Mucosa of gallbladder (tissue), 1 donor: ENCODE measurements around the gene ADK. TPM values are rescaled to one million over a fixed set of nuclear protein-coding genes. Genes with fewer than 3 reads are reported as not detected.
"Not testable (repeated sequence)": the region's sequence is repeated elsewhere in the genome, so short reads cannot be mapped to it uniquely, and the experiment has no call there.

Source experiments
- DNase-seq: peaks from one replicate; pipeline ENCODE4 v3.0.0-alpha.2; 2020; ENCODE audit warnings: low spot score
- total RNA-seq: library from RNA; stranded (reverse); gene quantifications from one replicate; pipeline ENCODE4 v1.2.1, GENCODE V29; 2021
- donor health status: DM: no; HTN: no; CAD: no.

ADK gene
- total RNA-seq, 1 donor from 2014 or later: 13.0 TPM

GRCh38 chr10:74145133-74145532 is 5.9 kb upstream of the ADK start:
- DNase-seq: no peak

GRCh38 chr10:74146980-74147379 is 4.0 kb upstream of the ADK start:
- not testable (repeated sequence) for DNase-seq

GRCh38 chr10:74150204-74150989 is 624 bp upstream of the ADK start, which contains the start of gene AP3M1:
Gene AP3M1, minus strand, starts transcription at chr10:74150828. Its CDS starts 12,449 bp downstream, at chr10:74138379.
- DNase-seq: no peak

- DNase-seq: no peak
These were observed 1.1 kb downstream of the ADK start for GRCh38 chr10:74151879-74152722.

GRCh38 chr10:74153123-74153522 is 2.1 kb downstream of the ADK start:
- no peak for DNase-seq

- DNase-seq: no peak
These were observed 2.7 kb downstream of the ADK start for GRCh38 chr10:74153676-74154075.

GRCh38 chr10:74156919-74157289 is 5.9 kb downstream of the ADK start:
- no peak for DNase-seq

- no peak for DNase-seq
These were observed 9.0 kb downstream of the ADK start for GRCh38 chr10:74160013-74160412.

GRCh38 chr10:74163319-74164068 is 12.5 kb downstream of the ADK start:
- DNase-seq: no peak

GRCh38 chr10:74164716-74165529 is 13.9 kb downstream of the ADK start:
- no peak for DNase-seq

GRCh38 chr10:74165530-74165901 is 14.5 kb downstream of the ADK start:
- no peak for DNase-seq

- no peak for DNase-seq
These were observed 16.4 kb downstream of the ADK start for GRCh38 chr10:74167443-74167842.

- DNase-seq: no peak
These were observed 20.6 kb downstream of the ADK start for GRCh38 chr10:74171625-74172024.

- no peak for DNase-seq
These were observed 23.5 kb downstream of the ADK start for GRCh38 chr10:74174521-74174920.

GRCh38 chr10:74175510-74176379 is 24.7 kb downstream of the ADK start:
- DNase-seq: no peak

- DNase-seq: peak; percentile 94
These were observed 25.5 kb downstream of the ADK start for GRCh38 chr10:74176380-74177139.

- DNase-seq: no peak
These were observed 26.2 kb downstream of the ADK start for GRCh38 chr10:74177140-74177677.

GRCh38 chr10:74178042-74178791 is 27.2 kb downstream of the ADK start:
- no peak for DNase-seq
